Stimulated activated naive CD4-positive, alpha-beta T cell treated with Interleukin-2 at 50 U/mL for 16 hours (primary cell): ENCODE data around the gene MED27.

Experiments
- DNase-seq: peaks from one replicate; lab custom pipeline; 2025; lab: John Stamatoyannopoulos, UW

MED27 gene

GRCh38 chr9:131876486-131876885 is 203.2 kb downstream of the MED27 start:
- no peak for DNase-seq

GRCh38 chr9:131875828-131876485 is 203.7 kb downstream of the MED27 start:
- DNase-seq, result no peak

- DNase-seq, result no peak
These were observed 204.6 kb downstream of the MED27 start for GRCh38 chr9:131874916-131875670.

GRCh38 chr9:131874447-131874846 is 205.2 kb downstream of the MED27 start:
- DNase-seq, result no peak

GRCh38 chr9:131873891-131874440 is 205.7 kb downstream of the MED27 start:
- no peak for DNase-seq

- DNase-seq, result no peak
These were observed 206.3 kb downstream of the MED27 start for GRCh38 chr9:131873335-131873734.

- DNase-seq, result no peak
These were observed 207.0 kb downstream of the MED27 start for GRCh38 chr9:131872702-131873101.

- DNase-seq, result no peak
These were observed 207.7 kb downstream of the MED27 start for GRCh38 chr9:131872006-131872405.

GRCh38 chr9:131870156-131870555 is 209.5 kb downstream of the MED27 start:
- DNase-seq, result no peak

- DNase-seq, result no peak
These were observed 210.3 kb downstream of the MED27 start for GRCh38 chr9:131869348-131869747.

GRCh38 chr9:131868766-131869165 is 210.9 kb downstream of the MED27 start:
- DNase-seq, result no peak

GRCh38 chr9:131867611-131868192 is 212.0 kb downstream of the MED27 start:
- DNase-seq, result no peak

GRCh38 chr9:131865446-131866195 is 214.0 kb downstream of the MED27 start:
- no peak for DNase-seq

- DNase-seq, result no peak
These were observed 215.1 kb downstream of the MED27 start for GRCh38 chr9:131864531-131864930.

- no peak for DNase-seq
These were observed 216.3 kb downstream of the MED27 start for GRCh38 chr9:131863306-131863896.

- no peak for DNase-seq
These were observed 217.4 kb downstream of the MED27 start for GRCh38 chr9:131862261-131862660.

- DNase-seq, result no peak
These were observed 219.2 kb downstream of the MED27 start for GRCh38 chr9:131860430-131860829.

GRCh38 chr9:131858147-131858546 is 221.5 kb downstream of the MED27 start:
- no peak for DNase-seq

GRCh38 chr9:131856105-131856504 is 223.6 kb downstream of the MED27 start:
- DNase-seq, result no peak

- no peak for DNase-seq
These were observed 224.6 kb downstream of the MED27 start for GRCh38 chr9:131854896-131855613.

GRCh38 chr9:131854334-131854733 is 225.3 kb downstream of the MED27 start:
- no peak for DNase-seq
